ENCODE data around the gene BPHL.
A peak's percentile ranks its signal among the peaks of the same experiment; 100 is the strongest.
"Not testable (repeated sequence)": the region's sequence is repeated elsewhere in the genome, so short reads cannot be mapped to it uniquely, and the experiment has no call there.

The BPHL gene

DNA sequence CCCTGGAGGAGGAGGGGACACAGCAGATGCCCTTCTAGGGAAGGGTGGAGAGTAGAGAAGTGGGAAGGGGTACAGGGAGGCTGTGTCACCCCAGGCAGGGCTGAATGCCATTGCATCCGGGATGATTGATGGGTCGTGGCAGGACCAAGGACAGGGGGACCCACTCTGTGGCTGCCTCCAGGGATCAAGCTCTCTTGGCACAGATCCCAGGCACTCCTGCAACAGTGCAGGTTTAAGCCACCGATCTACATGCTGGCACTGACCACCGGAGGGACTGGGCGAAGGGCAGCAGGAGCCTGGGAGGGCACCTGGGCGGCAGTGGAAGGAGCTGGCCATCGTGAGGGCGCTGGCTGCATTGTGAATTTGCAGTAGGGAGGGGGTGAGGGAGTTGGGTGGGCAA lies 61.4 kb downstream of the BPHL start:
- not testable (repeated sequence) for DNase-seq

DNA sequence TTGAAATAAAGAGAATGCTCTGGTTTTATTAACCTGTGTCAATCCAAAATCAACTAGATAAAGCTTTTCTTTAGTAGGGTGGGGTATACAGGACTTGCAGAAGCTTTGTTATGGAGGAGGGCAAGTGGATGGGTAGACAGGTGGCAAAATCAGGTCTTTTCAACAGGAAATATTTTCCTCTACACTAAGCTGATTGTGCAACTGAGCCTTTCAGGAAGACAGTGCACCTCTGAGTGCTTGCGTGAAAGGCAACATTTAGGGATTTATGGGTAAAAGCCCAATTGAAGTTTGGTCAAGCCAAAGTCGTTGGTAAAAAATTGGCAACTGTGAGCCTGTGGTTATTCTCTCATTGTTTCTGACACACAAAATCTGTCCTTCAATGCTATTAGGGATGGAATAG lies 62.6 kb downstream of the BPHL start:
- no peak for DNase-seq

DNA sequence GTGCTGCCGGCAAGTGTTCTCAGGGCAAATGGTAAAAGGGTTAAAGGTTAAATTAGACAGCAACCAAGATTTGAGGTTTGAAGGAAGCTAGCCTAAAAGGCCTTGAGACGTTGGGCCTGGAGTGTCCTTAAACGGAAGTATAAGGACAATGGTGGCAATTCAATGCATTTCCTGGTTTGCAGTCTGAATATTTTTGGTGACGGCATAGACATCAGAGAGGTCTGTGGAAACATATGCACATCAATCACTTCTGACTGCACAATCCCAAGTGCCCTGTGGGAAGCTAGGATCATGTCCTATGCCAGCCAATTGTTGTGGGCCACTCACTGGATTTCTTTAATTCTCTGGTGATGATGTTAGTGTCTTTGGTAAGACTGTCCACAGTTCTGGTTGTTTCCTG lies 64.6 kb downstream of the BPHL start:
- DNase-seq, result no peak

DNA sequence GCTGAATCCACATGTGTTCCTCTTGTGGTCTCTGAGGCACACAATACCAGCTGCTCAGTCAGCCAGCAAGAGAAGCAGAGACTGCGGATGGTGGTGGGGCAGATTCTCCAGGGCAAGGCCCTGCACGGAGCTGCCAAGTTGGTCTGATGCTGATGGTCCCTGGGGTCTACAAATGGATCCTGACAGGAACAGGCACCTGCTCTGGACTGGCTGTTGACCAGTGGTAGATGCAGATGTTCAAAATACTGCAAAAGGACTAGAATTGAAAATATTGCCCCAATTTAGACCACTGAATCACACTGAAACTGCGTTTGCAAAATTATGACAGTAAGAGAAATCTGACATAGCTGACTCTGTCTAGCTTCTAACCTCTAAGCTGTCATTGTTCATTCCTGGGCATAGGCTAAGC lies 68.5 kb downstream of the BPHL start:
- DNase-seq, result no peak

DNA sequence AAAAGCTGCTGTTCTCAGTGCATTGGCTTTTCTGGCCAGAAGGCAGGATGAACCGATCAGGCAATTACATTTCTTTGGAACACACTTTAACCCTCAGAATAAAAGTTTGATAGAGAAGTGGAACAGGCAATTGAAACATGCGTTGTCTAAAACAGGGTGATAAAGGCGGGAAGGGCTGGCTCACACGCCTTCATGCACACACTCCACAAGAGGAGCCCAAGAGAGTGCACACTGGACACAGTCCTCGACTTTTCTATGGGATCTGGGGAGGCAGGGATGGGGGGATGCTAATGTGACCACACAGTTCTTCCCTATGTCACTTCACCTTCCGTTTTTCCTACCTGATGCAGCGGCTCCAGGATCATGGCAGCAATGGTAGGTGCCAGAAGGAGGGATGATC lies 69.8 kb downstream of the BPHL start:
- DNase-seq, result no peak

DNA sequence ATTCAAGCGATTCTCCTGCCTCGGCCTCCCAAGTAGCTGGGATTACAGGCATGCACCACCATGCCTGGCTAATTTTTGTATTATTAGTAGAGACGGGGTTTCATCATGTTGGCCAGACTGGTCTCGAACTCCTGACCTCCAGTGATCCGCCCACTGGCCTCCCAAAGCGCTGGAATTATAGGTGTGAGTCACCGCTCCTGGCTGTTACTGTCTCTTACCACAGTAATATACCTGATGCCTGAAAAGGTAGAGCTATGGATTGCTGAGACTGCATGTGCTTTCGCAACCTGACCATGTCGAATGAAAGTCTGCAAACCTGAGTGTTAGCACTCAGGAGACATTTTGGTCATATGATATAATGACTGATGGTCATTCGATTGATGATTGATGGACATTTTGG lies 70.7 kb downstream of the BPHL start:
- DNase-seq, result not testable (repeated sequence)

DNA sequence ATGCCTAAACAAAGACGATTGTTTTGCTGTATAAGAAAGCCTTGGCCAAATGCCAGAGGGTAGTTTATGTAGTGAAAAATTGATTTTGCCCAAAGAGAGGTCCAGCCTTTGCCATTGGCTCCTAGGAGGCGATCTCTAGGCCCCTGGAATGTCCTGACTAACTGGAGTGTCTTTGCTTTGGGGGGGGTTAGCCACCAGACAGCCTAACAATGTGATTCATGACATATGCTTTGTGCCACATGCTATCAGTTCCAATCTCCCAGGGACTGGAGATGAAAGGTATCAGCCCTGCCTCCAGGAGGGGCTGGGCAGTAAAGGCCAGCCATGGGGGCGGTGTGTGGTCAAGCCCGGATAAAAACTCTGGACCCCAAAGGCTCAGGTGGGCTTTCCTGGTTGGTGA lies 71.5 kb downstream of the BPHL start:
- peak; percentile 17 for DNase-seq

DNA sequence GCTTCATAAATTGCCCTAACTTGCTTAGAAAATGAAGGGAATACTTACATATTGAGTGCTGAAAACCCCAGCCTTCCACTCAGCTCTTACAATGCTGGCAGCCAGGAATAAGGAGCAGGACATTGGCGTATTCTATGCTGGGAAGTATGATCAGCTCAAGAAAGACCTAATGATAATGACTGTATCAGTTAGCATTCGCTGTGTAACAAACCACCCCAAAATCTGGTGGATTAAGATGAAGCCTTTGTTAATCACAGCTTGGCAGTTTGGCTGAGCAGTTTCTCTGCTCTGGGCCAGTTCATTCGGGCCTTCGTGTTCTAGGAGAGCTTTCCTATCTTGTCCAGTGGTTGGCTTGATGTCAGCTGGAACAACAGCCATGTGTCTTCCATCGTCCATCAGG lies 72.3 kb downstream of the BPHL start:
- DNase-seq, result no peak

DNA sequence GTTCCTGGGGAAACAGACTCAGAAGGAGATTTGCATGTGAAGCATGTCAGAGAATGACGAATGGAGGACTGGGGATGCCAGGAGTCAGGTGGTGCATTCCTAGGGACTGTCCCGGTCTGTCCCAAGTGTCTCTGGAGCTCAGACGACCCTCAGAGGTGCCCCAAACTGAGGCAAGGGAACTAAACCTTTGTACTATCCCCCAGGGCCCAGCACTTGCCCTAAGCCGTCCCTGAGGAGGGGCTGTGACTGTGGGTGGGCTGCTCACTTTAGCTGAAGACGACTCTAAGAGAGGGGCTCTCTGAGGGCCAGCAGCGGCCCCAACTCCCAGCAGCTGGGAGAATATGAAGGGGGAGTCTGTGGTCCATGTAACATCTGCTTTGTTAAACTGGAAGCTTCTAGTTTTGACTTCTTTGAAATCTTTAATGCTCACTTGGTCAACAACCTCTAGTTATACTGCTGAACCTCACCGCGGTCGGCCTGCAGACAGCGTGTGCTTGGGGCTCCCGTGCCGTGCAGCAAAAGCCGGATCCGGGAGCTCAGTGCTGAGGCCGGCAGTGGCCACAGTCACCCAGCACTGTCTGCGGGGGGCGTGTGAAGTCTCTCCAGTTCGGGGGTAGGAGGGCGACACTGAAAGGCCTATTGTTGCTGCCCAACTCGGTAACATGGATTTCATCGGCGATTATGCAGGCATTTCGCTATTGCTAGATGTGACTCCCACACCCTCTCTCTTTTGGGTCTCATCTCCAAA lies 74.8 kb downstream of the BPHL start:
- DNase-seq, result no peak

DNA sequence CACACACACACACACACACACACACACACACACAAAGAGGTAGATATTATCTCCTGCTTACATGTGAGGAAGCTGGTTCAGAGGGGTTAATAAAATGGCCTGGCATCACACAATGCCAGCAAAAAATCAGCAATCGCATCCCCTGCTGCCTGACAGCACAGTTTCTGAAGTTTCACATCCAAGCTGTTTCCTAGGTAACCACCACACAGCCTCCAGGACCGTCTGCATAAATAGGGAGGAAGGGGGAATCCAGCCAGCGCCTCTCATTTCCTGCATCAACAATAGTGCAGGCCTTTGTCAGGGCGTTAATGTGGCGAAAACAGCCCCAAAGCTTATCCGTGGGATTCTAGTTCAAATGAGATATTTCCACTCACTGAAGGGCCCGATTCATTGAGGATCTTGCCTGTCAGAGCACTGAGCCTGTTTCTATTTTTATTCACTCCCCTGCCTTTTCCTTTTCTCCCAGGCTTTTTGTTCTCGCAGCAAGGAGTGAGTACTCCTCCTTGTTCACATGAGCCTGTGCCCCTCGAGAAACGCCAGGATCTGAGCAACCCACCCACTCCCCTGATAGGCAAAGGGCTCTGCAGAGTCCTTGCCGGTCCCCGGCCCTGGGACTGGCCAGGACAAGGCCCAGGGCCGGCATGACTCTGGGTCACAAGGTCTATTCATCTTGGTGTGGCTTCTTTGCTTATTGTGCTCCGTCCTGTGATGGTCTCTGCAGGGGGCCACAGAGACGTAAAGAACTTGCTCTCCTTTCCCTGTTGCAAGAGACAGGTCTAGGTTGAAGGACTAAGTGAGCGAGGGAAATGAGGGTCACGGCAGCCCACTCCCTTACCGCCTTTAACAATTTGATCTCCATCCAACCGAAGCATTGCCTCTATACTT lies 76.3 kb downstream of the BPHL start:
- DNase-seq, result peak; percentile 43

DNA sequence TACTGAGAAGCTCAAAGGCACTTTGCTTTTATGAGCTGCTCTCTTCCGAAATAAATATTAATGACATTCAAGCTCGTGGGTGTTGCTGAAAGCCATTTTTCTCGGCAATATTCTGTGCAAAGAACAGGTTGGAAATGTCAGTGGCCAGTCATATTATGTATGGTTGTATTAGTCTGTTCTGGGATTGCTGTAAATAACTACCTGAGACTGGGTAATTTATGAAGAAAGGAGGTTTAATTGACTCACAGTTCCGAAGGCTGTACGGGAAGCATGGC lies 76.8 kb downstream of the BPHL start:
- no peak for DNase-seq

DNA sequence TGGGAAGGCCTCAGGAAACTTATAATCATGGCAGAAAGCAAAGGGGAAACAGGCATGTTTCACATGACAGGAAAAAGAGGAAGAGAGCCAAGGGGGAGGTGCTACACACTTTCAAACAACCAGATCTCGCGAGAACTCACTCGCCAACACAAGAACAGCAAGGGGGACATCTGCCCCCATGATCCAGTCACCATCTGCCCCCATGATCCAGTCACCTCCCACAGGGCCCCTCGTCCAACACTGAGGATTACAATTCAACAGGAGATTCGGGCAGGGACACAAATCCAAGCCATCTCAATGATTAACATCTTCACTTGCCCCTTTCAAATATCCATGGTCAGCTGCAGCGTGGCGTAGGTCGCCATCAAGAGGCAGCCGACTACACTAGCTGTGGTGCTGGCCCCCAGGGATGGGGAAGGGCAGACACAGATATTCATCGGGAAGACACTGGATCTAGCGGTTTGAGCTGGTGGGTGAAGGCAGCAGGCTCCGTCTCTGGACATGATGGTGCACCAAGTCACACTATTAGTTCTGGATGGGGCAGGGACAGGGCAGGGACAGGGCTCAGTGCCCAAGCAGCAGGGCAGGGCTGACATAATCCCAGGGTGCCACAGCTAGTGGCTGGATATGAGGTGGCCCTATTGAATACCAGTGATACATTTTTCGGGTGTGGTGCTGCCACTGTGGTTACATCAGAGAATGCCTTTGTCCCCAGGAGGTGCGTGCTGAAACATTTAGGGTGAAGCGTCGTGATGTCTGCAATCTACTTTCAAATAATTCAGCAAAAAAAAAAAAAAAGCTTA lies 77.4 kb downstream of the BPHL start:
- peak; percentile 31 for DNase-seq

DNA sequence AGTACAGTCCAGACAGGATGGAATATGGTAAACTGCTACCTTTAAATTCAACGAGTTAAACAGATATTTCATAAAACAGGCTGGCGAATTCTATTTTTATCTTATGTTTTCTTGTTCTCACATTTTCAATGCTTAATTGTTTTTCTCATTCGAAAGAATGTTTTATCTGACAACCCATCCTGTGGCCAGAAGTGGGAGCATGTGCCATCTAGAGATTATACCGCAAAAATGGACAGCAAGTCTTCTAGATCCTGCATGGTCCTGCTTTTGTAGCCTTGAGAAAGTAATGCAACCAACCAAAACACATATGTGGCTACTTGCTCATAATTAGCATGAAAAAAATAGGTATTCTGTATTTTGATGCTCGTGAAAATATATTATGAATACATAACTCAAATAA lies 78.3 kb downstream of the BPHL start:
- DNase-seq, result no peak

DNA sequence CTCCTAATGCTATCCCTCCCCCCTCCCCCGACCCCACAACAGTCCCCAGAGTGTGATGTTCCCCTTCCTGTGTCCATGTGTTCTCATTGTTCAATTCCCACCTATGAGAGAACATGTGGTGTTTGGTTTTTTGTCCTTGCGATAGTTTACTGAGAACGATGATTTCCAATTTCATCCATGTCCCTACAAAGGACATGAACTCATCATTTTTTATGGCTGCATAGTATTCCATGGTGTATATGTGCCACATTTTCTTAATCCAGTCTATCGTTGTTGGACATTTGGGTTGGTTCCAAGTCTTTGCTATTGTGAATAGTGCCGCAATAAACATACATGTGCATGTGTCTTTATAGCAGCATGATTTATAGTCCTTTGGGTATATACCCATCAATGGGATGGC lies 79.2 kb downstream of the BPHL start:
- not testable (repeated sequence) for DNase-seq

DNA sequence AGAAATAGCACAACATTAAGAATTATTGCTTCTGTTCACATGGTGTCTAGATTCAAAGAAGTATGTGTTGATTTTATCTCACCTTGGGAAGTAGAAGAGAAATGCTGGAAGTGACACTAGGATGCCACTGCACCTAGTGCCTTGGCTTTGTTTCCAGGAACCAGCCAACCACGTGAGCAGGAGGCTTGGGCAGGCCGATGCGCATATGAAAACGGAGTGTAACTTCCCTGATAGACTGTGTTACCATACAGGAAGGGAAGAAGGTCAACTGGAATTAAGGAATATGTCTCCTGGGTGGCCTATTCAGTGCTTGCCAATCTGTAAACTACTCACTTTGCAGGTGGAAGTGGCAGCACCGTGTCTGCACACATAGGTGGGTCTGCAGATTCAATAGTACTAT lies 80.9 kb downstream of the BPHL start:
- DNase-seq, result no peak

DNA sequence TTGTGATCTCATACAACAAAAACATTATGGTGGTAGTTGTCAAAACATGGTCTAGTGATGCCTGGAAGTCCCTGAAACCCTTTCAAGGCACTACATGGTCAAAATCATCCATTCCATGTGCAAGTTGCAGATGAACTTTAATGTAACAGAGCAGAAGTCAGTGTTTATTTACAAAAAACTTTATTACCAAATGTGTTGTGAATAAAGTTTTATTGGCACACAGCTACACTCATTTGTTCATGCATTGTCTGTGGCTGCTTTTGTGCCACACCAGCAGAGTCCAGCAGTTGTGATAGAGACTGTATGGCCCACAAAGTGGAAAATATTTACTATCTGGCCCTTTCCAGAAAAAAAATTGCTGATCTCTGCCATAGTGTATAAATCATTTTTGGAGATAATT lies 82.2 kb downstream of the BPHL start:
- DNase-seq, result no peak

DNA sequence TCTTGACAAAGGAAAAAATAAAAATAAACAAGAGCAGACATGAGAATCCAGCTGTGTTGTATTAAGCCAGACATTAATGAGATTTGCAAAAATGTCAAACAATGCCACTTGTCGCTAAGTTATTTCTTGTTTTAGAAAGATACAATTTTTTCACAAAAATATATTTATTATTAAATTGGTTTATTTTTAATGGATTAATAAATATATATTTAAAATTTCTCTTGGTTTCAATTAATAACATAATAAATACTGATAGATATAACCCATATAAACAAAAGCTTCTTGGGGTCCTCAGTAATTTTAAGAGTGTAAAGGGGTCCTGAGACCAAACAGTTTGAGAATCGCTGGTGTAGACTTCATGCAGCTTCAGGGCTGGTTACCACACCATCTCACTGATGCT lies 82.9 kb downstream of the BPHL start:
- no peak for DNase-seq

Data from fibroblast of skin of back (primary cell).